IPS-20b (cell line): ENCODE data around the gene MARK3.

Experiments used
- H3K27ac ChIP-seq: one replicate; pipeline ENCODE4 v1.5.1; 2013; ENCODE audit warnings: low read length
- H3K27me3 ChIP-seq: 2 replicates; pipeline ENCODE4 v1.6.1; 2013; ENCODE audit warnings: mild to moderate bottlenecking, low read length, inconsistent platforms; ENCODE audit not compliant: insufficient read depth
- H3K36me3 ChIP-seq: 2 replicates; pipeline ENCODE4 v1.6.1; 2013; ENCODE audit warnings: low read depth, mild to moderate bottlenecking, inconsistent platforms, low read length, moderate library complexity; ENCODE audit not compliant: insufficient read depth
- H3K4me1 ChIP-seq: 2 replicates; pipeline ENCODE4 v1.6.1; 2013; ENCODE audit warnings: mild to moderate bottlenecking, control low read depth, inconsistent platforms, low read length, moderate library complexity; ENCODE audit not compliant: insufficient read depth
- H3K4me3 ChIP-seq: 2 replicates; pipeline ENCODE4 v1.5.1; 2013; ENCODE audit warnings: mild to moderate bottlenecking, low read length, inconsistent platforms
- H3K9ac ChIP-seq: 2 replicates; pipeline ENCODE4 v1.6.1; 2013; ENCODE audit warnings: low read depth, mild to moderate bottlenecking, inconsistent platforms, low read length, moderate library complexity
- H3K9me3 ChIP-seq: 2 replicates; pipeline ENCODE4 v1.6.1; 2013; ENCODE audit warnings: mild to moderate bottlenecking, low read depth, low read length, inconsistent platforms; ENCODE audit not compliant: insufficient read depth

MARK3 gene

DNA sequence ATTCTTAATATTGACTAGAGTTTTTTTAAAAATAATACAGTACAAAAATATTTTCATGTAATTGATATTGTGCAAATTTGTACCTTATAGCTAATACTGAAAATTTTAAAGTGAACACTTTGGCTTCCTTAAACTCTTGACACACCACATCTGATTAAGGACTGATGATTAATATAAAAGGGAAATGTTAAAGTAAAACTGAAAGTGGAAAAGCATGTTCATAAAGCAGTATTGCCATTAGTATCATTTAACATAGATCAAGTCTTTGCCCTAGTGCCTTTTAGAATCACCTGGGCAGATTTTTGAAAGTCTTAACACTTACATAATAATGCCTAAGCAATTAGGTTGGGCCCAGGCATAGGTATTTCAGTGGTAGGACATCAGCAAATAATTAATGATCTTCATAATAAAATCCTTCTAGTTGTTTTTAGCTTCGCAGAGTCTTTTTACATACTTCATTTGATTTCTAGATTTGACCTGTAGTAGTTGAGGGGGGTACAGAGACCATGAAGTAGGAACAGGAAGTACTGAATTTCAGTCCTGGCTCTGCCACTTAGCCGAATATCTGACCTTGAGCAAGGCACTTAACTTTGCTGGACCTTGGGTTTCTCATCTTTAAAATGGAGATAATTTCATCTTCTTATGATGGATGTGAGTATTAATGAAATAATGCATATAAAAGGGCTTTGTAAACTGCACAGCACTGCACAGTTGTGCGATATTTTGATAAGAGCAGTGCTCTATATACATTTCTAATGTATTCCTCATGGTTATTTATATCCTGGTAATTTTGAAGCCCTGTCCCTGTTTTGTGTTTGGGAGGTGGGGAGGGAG lies 43.7 kb downstream of the MARK3 start:
- Histone ChIP-seq H3K27ac (no peak overlapping the region), H3K36me3 (peaks cover 11% of the 10 kb centered on the region), H3K9me3 (no peaks in the 10 kb centered on the region), H3K27me3 (no peaks in the 10 kb centered on the region), H3K4me1 (peaks cover 20% of the 10 kb centered on the region), H3K4me3 (no peak overlapping the region), H3K9ac (no peak overlapping the region)

DNA sequence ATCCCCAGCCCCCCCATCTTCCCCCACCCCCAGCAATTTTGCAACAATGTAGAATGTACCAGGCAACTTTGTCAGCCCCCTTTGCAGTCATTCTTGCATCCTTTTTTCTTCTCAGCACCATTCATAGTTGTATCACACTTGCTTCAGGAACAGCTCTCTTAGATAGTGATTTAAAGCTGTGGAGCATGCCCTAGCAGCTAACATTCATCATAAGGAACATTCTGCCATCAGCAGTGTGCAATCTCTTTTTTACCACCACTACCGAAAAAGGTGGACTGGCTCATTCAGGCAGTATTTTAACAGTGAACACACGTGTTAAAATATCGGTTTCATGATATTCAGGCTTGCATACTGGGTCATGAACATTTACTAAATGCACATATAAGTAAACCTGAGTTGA lies 45.1 kb downstream of the MARK3 start:
- Histone ChIP-seq H3K4me3 (no peak overlapping the region), H3K36me3 (peaks cover 16% of the 10 kb centered on the region), H3K9me3 (no peaks in the 10 kb centered on the region), H3K27me3 (no peaks in the 10 kb centered on the region), H3K4me1 (peaks cover 20% of the 10 kb centered on the region), H3K9ac (no peak overlapping the region), H3K27ac (no peak overlapping the region)

DNA sequence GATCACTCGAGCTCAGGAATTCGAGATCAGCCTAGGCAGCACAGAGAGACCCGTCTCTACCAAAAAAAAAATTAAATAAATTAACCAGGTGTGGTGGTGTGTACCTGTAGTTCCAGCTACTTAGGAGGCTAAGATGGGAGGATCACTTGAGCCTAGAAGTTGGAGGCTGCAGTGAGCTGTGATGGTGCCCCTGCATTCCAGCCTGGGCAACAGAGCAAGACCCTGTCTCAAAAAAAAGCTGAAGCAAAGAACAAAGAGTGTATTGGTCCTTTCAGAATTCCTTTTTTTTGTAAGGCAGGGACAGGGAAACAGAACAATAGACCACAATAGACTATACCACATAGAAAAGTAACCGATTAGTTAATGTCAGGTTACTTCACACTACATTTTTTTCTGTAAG lies 47.4 kb downstream of the MARK3 start:
- Histone ChIP-seq H3K9ac (no peak overlapping the region), H3K4me1 (peaks cover 14% of the 10 kb centered on the region), H3K9me3 (no peaks in the 10 kb centered on the region), H3K27ac (no peak overlapping the region), H3K4me3 (no peak overlapping the region), H3K36me3 (peaks cover 16% of the 10 kb centered on the region), H3K27me3 (no peaks in the 10 kb centered on the region)

DNA sequence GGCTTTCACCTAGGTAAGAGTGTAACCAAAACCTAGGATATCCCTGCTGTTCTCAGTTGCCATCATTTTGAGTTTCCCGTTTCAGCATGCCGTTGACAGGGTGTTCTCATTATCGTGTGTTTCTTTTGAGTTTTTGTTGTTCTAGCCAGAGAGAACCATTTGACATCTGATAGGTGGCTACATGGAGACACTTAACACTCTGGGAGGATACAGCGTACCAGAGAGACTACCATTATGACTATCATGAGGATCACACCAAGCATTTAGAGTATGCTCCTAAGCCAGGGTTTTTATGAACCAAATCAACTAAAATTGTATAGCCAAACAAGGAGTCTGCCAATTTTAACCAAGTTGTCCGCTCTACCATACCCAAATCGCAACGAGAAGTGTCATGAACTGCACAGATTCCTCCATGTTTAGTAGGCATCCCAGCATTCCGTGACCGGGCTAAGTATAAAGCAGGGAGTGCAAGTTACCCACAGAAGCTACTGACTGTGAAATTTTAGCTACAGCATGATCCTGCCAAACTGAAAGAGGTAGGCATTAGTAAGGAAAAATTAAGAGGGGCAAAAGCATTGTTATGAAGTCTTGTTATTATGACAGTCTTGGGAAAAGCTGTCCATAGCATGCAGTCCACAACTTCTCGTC lies 48.8 kb downstream of the MARK3 start:
- Histone ChIP-seq H3K4me3 (no peak overlapping the region), H3K4me1 (peaks cover 2% of the 10 kb centered on the region), H3K9me3 (no peaks in the 10 kb centered on the region), H3K27ac (no peak overlapping the region), H3K27me3 (no peaks in the 10 kb centered on the region), H3K9ac (no peak overlapping the region), H3K36me3 (peaks cover 16% of the 10 kb centered on the region)

DNA sequence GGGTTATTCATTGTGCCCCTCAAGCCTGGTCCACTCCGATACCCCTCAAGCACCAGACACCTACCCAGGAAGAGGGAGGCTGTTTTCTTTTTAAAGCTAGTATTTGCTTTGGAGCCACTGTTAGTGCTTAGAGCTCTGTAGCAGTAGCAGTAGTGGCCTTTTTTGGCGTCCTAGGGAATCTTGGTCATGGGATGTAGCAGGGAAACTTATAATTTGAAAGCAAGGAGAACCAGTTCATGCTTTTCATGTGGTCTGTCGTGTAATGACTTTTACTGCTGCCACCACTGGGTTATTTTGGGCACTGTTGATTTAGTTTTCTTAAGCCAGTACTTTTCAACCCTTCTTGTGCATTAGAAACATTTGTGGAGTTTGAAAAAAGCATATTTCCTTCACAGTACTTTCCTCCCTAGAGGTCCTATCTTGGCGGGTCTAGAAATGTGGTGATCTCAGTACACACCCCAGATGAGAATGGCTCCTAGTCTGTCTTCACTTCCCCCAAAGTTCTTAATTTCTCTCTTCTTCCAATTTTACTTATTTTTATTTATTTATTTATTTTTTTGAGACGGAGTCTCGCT lies 49.7 kb downstream of the MARK3 start:
- no peak overlapping the region for H3K4me3 ChIP-seq
- no peak overlapping the region for H3K27ac ChIP-seq
- no peak overlapping the region for H3K9ac ChIP-seq
- no peaks in the 10 kb centered on the region for H3K4me1 ChIP-seq
- no peaks in the 10 kb centered on the region for H3K9me3 ChIP-seq
- peaks cover 20% of the 10 kb centered on the region for H3K36me3 ChIP-seq
- H3K27me3 ChIP-seq, result no peaks in the 10 kb centered on the region

DNA sequence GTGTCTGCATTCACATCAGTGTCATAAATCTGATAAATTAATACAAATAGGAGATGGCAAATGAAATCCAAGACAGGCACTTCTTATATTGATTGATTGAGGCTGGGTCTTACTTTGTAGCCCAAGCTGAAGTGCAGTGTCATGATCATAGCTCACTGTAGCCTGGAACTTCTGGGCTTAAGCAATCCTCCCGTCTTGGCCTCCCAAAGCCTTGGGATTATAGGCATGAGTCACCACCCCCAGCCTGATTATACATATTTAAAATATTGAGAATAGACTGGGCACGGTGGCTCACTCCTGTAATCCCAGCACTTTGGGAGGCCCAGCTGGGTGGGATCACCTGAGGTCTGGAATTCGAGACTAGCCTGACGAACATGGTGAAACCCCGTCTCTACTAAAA lies 51.3 kb downstream of the MARK3 start:
- H3K27ac ChIP-seq, result no peak overlapping the region
- H3K9ac ChIP-seq, result no peak overlapping the region
- H3K36me3 ChIP-seq, result peaks cover 16% of the 10 kb centered on the region
- no peaks in the 10 kb centered on the region for H3K27me3 ChIP-seq
- no peak overlapping the region for H3K4me3 ChIP-seq
- no peaks in the 10 kb centered on the region for H3K9me3 ChIP-seq
- no peaks in the 10 kb centered on the region for H3K4me1 ChIP-seq

DNA sequence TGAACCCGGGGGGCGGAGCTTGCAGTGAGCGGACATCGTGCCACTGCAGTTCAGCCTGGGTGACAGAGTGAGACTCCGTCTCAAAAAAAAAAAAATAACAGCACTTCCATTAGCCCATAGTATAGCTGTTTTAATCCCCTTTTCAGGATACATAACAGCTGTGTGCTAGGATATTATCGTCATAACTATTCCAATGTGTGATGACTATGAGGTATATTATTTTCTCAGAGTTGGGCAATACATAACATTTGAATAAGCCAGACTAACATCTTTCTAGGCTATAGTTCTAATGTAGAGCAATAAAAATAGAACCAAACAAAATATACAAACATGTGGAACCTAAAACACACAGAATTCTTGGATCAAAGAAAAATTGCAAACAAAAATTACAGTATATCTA lies 57.1 kb downstream of the MARK3 start:
- no peaks in the 10 kb centered on the region for H3K27me3 ChIP-seq
- H3K27ac ChIP-seq, result no peak overlapping the region
- H3K9ac ChIP-seq, result no peak overlapping the region
- no peak overlapping the region for H3K4me3 ChIP-seq
- H3K36me3 ChIP-seq, result peaks cover 9% of the 10 kb centered on the region
- no peaks in the 10 kb centered on the region for H3K9me3 ChIP-seq
- H3K4me1 ChIP-seq, result peaks cover 4% of the 10 kb centered on the region; the same call in 1 of the 2 replicates

DNA sequence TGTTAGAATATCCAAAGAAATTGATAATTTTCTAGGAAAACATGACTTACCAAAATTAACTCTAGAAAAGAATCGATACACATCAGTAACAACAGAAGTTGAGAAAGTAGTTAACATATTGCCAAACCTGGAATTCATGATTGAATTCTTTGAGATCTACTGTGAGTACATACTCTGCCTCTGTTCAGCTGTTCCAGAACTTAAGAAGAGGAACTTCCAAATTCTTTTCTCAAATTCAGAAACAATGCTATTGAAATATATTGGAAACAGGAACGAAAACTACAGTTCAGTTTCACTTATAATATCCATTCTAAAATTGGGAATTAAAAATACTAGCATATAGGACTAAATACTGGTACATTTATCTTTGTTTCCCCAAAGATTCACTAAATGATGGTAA lies 57.9 kb downstream of the MARK3 start:
- no peak overlapping the region for H3K9ac ChIP-seq
- H3K4me3 ChIP-seq, result no peak overlapping the region
- H3K36me3 ChIP-seq, result peaks cover 9% of the 10 kb centered on the region; the same call in 1 of the 2 replicates
- peaks cover 4% of the 10 kb centered on the region; the same call in 1 of the 2 replicates for H3K4me1 ChIP-seq
- no peaks in the 10 kb centered on the region for H3K9me3 ChIP-seq
- no peaks in the 10 kb centered on the region for H3K27me3 ChIP-seq
- H3K27ac ChIP-seq, result no peak overlapping the region

DNA sequence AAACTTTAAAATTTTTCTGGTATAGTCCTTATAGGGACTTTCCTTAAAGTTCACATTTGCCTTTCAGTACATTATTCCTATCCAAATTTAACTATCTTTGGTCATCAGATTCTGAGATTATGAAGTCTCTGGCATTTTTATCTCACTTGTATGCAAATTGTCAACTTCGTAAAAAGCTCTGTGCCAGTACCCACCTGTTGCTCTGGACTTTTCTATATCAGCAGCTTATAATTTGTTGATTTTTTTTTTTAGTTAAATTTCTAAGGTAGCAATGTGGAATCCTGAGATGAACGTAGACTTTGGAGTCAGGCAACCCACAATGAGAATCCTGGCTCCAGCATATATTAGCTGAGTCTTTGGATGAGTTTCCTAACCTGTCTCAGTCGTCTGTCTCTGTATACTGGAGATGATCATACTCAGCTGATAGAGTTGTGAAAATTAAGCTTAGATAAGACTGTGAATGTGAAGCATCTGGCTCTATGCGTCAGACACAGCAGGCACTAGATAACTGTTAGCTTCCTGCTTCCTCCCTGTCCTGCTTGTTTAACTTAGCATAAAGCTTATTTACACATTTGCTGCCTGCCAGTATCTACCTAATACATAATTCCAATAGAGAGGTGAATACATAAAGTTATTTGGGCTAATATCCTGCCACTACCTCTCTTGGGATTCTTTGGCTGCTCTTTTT lies 59.8 kb downstream of the MARK3 start:
- Histone ChIP-seq H3K9ac (no peak overlapping the region), H3K9me3 (no peaks in the 10 kb centered on the region), H3K4me1 (peaks cover 4% of the 10 kb centered on the region; the same call in 1 of the 2 replicates), H3K27me3 (no peaks in the 10 kb centered on the region), H3K4me3 (no peak overlapping the region), H3K27ac (no peak overlapping the region), H3K36me3 (peaks cover 4% of the 10 kb centered on the region; the same call in 1 of the 2 replicates)

DNA sequence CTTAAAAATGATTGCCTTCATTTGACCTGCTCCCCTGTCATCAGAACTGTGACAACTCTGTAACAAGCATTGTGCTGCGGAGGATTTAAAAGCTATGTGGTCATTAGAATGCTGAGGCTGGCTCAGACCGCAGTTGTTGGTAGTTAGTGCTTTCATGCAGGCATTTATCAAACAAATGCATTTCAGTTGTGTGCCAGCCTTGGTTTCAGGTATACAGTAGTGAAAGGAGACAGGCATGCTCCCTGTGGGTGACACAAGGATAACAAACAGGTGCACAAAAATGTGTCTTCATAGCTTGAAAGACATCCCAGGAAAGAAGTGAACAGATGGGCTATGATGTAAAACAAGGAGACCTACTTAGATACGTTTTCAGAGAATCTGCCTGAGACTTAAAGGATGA lies 60.6 kb downstream of the MARK3 start:
- Histone ChIP-seq H3K4me1 (peaks cover 4% of the 10 kb centered on the region; the same call in 1 of the 2 replicates), H3K4me3 (no peak overlapping the region), H3K27me3 (no peaks in the 10 kb centered on the region), H3K27ac (no peak overlapping the region), H3K9ac (no peak overlapping the region), H3K9me3 (no peaks in the 10 kb centered on the region), H3K36me3 (no peaks in the 10 kb centered on the region)

DNA sequence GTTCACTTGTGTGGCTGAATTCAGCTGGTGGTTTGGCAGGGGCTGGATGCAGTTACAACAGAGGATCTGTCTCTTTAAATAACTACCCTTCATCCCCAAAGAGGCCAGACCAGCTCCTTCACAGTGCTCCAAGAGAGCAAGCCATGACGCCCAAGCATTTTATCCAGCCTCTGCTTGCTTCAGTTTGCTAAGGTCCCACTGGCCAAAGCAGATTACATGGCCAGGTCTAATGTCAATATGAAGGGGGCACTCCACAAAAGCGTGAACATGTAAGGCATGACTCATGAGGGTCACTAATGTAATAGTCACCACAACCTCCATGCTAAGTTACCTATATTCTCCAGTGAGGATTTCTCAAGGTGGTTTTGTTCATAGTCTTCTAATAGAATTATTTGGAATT lies 62.9 kb downstream of the MARK3 start:
- H3K4me3 ChIP-seq, result no peak overlapping the region
- no peak overlapping the region for H3K27ac ChIP-seq
- peaks cover 8% of the 10 kb centered on the region; the same call in 1 of the 2 replicates for H3K36me3 ChIP-seq
- no peaks in the 10 kb centered on the region for H3K27me3 ChIP-seq
- H3K9ac ChIP-seq, result no peak overlapping the region
- peaks cover 4% of the 10 kb centered on the region; the same call in 1 of the 2 replicates for H3K4me1 ChIP-seq
- H3K9me3 ChIP-seq, result no peaks in the 10 kb centered on the region
